Lower leg skin (tissue), 3 donors: ENCODE measurements around the gene DOCK10.

Source experiments
- POLR2A ChIP-seq, 2 donors: fragments of 450-650 bp; IDR thresholded peaks; one replicate each; pipeline ENCODE4 v1.6.1; 2016 to 2017; ENCODE audit warnings: antibody characterized with exemption in 2 of 2, mild to moderate bottlenecking in 1 of 2, moderate library complexity in 1 of 2
- TF ChIP-seq, protein P1 (sequence below), 3 donors: fragments of 450-650 bp; IDR thresholded peaks; one replicate each; pipeline ENCODE4 v1.5.1; 2016; ENCODE audit warnings: antibody characterized with exemption in 3 of 3, mild to moderate bottlenecking in 3 of 3, moderate library complexity in 2 of 3

DNA sequence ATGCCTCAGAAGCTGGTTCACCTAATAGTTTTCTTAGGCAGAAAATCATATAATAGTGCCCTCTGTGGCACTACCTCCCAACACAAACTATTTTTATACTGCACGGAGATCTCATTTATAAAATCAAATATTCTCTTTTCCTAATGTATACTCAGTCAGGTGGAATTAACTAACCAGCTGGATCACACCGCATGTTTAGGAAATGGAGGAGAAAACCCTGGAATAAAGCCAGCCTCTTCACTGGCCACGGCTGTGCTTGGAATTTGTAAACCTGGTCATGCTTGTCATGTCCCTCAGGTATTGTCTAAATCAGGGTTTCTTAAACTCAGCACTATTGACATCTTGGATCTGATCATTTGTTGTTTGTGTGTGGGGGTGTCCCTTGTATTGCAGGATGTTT lies 85.6 kb downstream of the DOCK10 start:
- TF ChIP-seq POLR2A (IDR thresholded peaks at IDR 0.05): no peak
- TF ChIP-seq, protein P1, sequence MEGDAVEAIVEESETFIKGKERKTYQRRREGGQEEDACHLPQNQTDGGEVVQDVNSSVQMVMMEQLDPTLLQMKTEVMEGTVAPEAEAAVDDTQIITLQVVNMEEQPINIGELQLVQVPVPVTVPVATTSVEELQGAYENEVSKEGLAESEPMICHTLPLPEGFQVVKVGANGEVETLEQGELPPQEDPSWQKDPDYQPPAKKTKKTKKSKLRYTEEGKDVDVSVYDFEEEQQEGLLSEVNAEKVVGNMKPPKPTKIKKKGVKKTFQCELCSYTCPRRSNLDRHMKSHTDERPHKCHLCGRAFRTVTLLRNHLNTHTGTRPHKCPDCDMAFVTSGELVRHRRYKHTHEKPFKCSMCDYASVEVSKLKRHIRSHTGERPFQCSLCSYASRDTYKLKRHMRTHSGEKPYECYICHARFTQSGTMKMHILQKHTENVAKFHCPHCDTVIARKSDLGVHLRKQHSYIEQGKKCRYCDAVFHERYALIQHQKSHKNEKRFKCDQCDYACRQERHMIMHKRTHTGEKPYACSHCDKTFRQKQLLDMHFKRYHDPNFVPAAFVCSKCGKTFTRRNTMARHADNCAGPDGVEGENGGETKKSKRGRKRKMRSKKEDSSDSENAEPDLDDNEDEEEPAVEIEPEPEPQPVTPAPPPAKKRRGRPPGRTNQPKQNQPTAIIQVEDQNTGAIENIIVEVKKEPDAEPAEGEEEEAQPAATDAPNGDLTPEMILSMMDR (IDR thresholded peaks at IDR 0.05): no peak
